GM19328 (cell line): ENCODE measurements around the gene PDGFD.

Experiments
- ATAC-seq: cut with Tn5 transposase; IDR thresholded peaks from one replicate; pipeline ENCODE4 v1.9.1; 2021; ENCODE audit warnings: mild to moderate bottlenecking, moderate library complexity; ENCODE audit not compliant: unreplicated experiment

PDGFD gene

GRCh38 chr11:104095791-104096190 lies 68.2 kb downstream of the PDGFD start:
- ATAC-seq = no peak

DNA sequence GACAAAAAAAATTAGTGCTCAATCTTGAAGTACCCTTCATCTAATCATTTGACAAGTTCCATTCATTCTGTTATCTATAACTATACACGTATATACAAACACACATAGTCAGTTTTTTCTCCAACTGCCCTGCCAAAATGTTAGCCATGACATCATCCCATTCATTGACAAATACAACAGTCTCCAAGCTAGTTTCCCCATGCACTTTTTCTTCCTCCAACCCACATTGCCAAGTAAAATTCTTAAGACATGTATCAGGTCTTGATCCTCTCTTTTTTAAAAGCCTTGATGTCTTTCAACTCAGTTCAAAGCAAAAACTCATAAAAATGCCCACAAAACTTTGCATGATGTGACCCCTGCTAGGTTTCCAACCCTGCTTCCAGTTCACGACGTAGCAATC lies 69.4 kb downstream of the PDGFD start:
- no peak for ATAC-seq

GRCh38 chr11:104093426-104094280 lies 70.3 kb downstream of the PDGFD start:
- no peak for ATAC-seq

GRCh38 chr11:104092744-104093143 lies 71.2 kb downstream of the PDGFD start:
- ATAC-seq = no peak

GRCh38 chr11:104091281-104092096 lies 72.5 kb downstream of the PDGFD start:
- no peak for ATAC-seq

- no peak for ATAC-seq
These were observed 73.2 kb downstream of the PDGFD start for GRCh38 chr11:104090767-104091166.

- no peak for ATAC-seq
These were observed 74.5 kb downstream of the PDGFD start for GRCh38 chr11:104089481-104089880.

DNA sequence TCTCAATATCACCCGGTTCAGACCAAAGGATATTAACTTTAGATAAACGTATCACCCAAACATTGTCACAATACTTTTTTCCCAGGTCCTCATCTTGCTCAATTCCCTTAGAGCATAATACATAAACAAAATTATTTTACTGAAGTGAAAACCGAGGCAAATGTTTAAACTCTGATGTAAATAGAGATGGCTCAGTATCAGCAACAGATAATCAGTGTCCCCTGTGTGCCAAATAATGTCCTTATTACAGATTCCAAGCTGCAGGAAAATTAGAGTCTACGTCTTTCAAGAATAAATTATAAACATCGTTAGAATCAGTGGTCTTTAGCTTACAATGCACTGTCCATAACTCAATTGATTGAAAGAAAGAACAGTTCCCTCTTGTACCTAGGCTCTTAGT lies 77.3 kb downstream of the PDGFD start:
- ATAC-seq = no peak

GRCh38 chr11:104078995-104079394 lies 85.0 kb downstream of the PDGFD start:
- ATAC-seq = no peak

- no peak for ATAC-seq
These were observed 85.7 kb downstream of the PDGFD start for GRCh38 chr11:104078245-104078644.

DNA sequence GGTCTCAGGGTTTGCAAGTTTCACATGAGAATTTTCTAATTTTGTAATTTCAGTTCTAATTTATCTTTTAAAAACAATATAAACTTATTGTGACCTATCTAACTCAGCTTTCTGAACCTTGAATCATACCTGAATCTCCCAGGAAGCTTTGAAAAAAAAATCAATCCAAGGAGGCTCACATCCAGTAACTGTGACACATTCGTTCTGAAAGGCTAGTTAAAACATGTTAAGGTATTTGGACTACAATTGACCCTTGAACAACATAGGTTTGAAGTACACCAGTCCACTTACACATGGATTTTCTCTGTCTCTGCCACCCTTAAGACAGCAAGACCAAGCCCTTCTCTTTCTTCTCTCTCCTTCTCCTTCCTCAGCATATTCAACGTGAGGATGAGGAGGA lies 87.5 kb downstream of the PDGFD start:
- ATAC-seq = no peak

- no peak for ATAC-seq
These were observed 88.2 kb downstream of the PDGFD start for GRCh38 chr11:104075706-104076105.

DNA sequence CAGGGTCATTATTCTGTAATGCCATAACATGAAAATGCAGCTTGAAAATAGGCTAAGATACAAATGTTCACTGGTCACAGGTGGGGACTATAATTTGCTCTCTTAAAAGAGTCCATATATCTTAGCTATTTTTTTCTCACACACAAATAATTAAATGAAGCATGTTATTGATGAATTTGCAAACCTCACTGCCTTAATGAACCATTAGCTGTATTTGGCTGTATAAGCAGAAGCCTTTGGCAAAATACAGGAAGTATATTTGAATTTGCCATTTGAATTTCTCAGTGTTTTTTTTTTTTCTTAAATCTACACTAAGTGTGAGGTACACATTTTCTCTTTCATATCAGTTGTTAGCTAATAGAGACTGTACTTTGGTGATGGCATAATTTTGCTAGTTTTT lies 88.9 kb downstream of the PDGFD start:
- no peak for ATAC-seq

GRCh38 chr11:104073950-104074705 lies 89.8 kb downstream of the PDGFD start:
- peak; percentile 72 for ATAC-seq

GRCh38 chr11:104067534-104067933 lies 96.4 kb downstream of the PDGFD start:
- no peak for ATAC-seq

DNA sequence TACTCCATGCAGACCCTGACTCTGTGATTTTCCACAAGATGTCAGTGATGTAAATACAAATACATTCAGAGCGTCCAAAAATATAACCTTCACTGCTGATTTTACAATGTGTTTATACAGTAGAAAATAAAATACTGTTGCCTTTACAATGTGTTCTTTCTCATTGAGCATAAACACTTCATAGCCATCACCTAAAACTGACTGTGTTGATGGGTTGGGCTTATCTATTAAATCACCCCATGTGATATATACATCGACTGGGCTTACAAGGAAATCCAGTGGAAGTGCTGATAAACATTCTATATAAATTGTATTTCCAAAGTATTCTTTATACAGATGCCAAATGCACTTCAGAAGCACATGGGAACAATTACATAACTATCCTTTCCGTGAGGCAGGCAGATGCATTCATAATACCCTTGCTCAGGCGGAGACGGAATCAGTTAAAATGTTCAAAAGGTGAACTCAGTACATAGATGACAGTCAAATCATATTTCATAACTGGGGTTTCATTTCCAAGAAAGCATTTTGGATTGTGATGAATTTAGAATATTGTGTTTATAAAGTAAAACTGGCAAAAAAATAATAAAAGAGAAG lies 99.8 kb downstream of the PDGFD start:
- ATAC-seq = no peak

GRCh38 chr11:104061853-104062521 lies 102.0 kb downstream of the PDGFD start:
- no peak for ATAC-seq

DNA sequence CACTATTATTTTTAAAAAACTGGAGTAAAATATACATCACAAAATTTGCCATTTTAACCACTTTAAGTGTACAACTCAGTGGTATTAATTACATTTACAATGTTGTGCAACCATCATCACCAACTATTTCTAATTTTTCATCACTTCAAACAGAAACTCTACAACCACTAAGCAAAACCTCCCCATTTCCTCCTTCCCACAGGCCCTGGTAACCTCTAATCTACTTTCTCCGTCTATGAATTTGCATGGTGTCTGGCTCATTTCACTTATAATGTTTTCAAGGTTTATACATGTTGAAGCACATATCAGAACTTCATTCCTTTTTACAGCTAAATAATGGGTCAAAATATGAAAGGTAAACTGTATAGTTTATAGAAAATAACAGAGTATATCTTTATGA lies 103.1 kb downstream of the PDGFD start:
- peak; percentile 59 for ATAC-seq

DNA sequence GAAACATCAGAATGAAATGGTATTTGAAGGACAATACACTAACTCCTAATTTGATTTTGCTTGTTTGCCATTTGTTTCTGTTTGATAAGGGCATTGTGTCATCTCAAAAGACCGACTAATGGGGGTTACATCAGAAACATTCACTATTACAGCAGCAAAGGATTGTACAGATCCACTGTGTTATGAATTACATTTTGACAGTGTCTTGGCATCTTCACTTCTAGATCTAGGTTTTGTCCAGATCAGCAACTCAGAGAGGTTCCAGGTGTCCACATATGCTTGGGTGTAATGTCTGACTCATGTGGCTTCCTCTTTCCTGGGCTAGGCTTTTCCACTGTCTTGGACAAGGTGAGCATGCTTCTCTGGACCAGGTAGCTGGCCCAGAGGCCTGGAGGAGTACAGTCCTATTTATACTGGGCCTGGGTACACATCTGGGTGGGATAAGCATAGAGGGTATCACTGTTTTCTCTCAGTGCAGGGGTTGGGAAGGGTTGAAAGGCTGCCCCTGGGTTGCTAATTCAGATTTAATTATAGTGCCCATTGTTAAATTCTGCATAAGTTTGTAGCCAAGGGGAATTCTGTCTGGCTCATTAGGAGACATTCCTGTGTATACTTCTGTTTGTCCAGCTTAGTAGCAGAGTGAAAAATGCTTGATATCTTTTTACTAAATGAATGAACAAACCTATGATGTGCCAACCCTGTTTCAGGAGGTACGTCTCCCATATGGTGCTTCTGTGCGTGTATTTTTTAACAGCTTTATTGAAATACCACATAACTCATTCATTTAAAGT lies 103.7 kb downstream of the PDGFD start:
- no peak for ATAC-seq

DNA sequence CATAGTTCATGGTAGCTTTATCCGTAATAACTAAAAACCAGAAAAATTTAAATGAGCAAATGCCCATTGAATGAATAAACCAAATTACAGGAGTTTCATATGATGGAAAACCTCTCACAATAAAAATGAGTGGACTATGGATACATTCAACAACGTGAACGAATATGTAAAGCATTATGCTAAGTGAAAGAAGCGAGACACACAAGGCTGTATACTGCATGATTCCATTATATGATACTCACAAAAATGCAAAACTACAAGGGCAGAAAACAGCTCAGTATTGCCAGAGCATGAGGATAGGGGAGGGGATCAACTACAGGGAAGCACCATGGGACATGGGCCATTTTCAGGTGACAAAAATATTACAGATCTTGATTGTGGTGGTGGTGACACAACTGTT lies 105.3 kb downstream of the PDGFD start:
- ATAC-seq = no peak
